HEK293T (cell line): Measurements from ENCODE around the gene HMCN2.

Experiments used
- CTCF ChIA-PET: fragments of 350-600 bp; formaldehyde crosslinking; extraction: SDS; loops from one replicate; lab custom pipeline; 2021; ENCODE audit warnings: antibody characterized with exemption, inconsistent platforms; lab: Yijun Ruan, JAX
- POLR2A ChIA-PET: fragments of 350-600 bp; formaldehyde crosslinking; extraction: SDS; loops from one replicate; lab custom pipeline; 2020; ENCODE audit warnings: antibody characterized with exemption, inconsistent platforms; lab: Yijun Ruan, JAX
- DNase-seq: peaks from one replicate; pipeline ENCODE4 v3.0.0; 2012; ENCODE audit warnings: mixed read lengths; ENCODE audit errors: extremely low spot score
- ARNT ChIP-seq: fragments of 450-650 bp; IDR thresholded peaks from 2 replicates; pipeline ENCODE4 v1.6.1; 2017; ENCODE audit warnings: mild to moderate bottlenecking
- BHLHE40 ChIP-seq: fragments of 450-650 bp; IDR thresholded peaks from 2 replicates; pipeline ENCODE4 v1.6.1; 2016; ENCODE audit warnings: mild to moderate bottlenecking, moderate library complexity, borderline replicate concordance
- CTBP1 ChIP-seq: fragments of 450-650 bp; IDR thresholded peaks from 2 replicates; pipeline ENCODE4 v1.6.1; 2016; ENCODE audit warnings: borderline replicate concordance
- ELF4 ChIP-seq: fragments of 450-650 bp; IDR thresholded peaks from 2 replicates; pipeline ENCODE4 v1.6.1; 2017; ENCODE audit warnings: antibody characterized with exemption
- FOXA1 ChIP-seq: fragments of 450-650 bp; IDR thresholded peaks from 2 replicates; pipeline ENCODE4 v1.6.1; 2016; ENCODE audit warnings: mild to moderate bottlenecking
- FOXK2 ChIP-seq: fragments of 450-650 bp; IDR thresholded peaks from 2 replicates; pipeline ENCODE4 v1.6.1; 2016; ENCODE audit warnings: mild to moderate bottlenecking
- FOXM1 ChIP-seq: fragments of 450-650 bp; IDR thresholded peaks from 2 replicates; pipeline ENCODE4 v1.6.1; 2017; ENCODE audit warnings: mild to moderate bottlenecking, borderline replicate concordance
- HDGF ChIP-seq: fragments of 450-650 bp; IDR thresholded peaks from 2 replicates; pipeline ENCODE4 v1.6.1; 2017; ENCODE audit warnings: antibody characterized with exemption, borderline replicate concordance
- L3MBTL2 ChIP-seq: fragments of 450-650 bp; conservative IDR thresholded peaks from 2 replicates; pipeline ENCODE4 v1.6.1; 2016; ENCODE audit warnings: mild to moderate bottlenecking
- LEF1 ChIP-seq: fragments of 450-650 bp; IDR thresholded peaks from 2 replicates; pipeline ENCODE4 v1.6.1; 2017; ENCODE audit warnings: mild to moderate bottlenecking, borderline replicate concordance
- NFRKB ChIP-seq: fragments of 450-650 bp; IDR thresholded peaks from 2 replicates; pipeline ENCODE4 v1.6.1; 2016; ENCODE audit warnings: mild to moderate bottlenecking, moderate library complexity
- PKNOX1 ChIP-seq: fragments of 450-650 bp; IDR thresholded peaks from 2 replicates; pipeline ENCODE4 v1.6.1; 2016
- SP1 ChIP-seq: fragments of 450-650 bp; IDR thresholded peaks from 2 replicates; pipeline ENCODE4 v1.6.1; 2017
- SUZ12 ChIP-seq: fragments of 450-650 bp; IDR thresholded peaks from 2 replicates; pipeline ENCODE4 v1.6.1; 2016; ENCODE audit warnings: mild to moderate bottlenecking
- TARDBP ChIP-seq: fragments of 450-650 bp; IDR thresholded peaks from 2 replicates; pipeline ENCODE4 v1.6.1; 2016
- ZNF384 ChIP-seq: fragments of 450-650 bp; IDR thresholded peaks from 2 replicates; pipeline ENCODE4 v1.6.1; 2016

The HMCN2 gene

GRCh38 chr9:130359819-130360218 is 94.3 kb downstream of the HMCN2 start:
- ChIA-PET CTCF (interaction anchor here (1.2 kb wide), 1 partner anchor 9 kb away, joined by 3 read pairs; no protein-coding TSS in a partner anchor), POLR2A (no interaction called here)
- no peak for TF ChIP-seq FOXK2
- no peak for DNase-seq

GRCh38 chr9:130360672-130361071 is 95.1 kb downstream of the HMCN2 start:
- POLR2A ChIA-PET, result no interaction called here
- TF ChIP-seq SP1 (no peak), HDGF (no peak), SUZ12 (no peak), FOXM1 (no peak), FOXK2 (no peak), ZNF384 (no peak), TARDBP (no peak)
- no peak for DNase-seq
- CTCF ChIA-PET, result no interaction called here

GRCh38 chr9:130361873-130362362 is 96.4 kb downstream of the HMCN2 start:
- TF ChIP-seq HDGF, result no peak
- POLR2A ChIA-PET, result no interaction called here
- no peak for DNase-seq
- CTCF ChIA-PET, result no interaction called here

GRCh38 chr9:130362691-130363090 is 97.1 kb downstream of the HMCN2 start:
- DNase-seq, result no peak
- TF ChIP-seq PKNOX1 (no peak), FOXM1 (no peak), SP1 (no peak), NFRKB (no peak), TARDBP (no peak), SUZ12 (no peak), ELF4 (no peak), LEF1 (no peak)
- ChIA-PET POLR2A (no interaction called here), CTCF (no interaction called here)

GRCh38 chr9:130363755-130364404 is 98.3 kb downstream of the HMCN2 start:
- no peak for DNase-seq
- TF ChIP-seq SP1 (no peak), PKNOX1 (no peak), LEF1 (no peak), CTBP1 (no peak), L3MBTL2 (no peak), ELF4 (no peak), TARDBP (no peak), FOXA1 (no peak), FOXM1 (no peak), HDGF (no peak), SUZ12 (no peak), FOXK2 (no peak), NFRKB (no peak), BHLHE40 (no peak), ZNF384 (no peak), ARNT (no peak)
- ChIA-PET POLR2A (no interaction called here), CTCF (interaction anchor here (0.6 kb wide), 1 partner anchor 278 kb away, joined by 3 read pairs; no protein-coding TSS in a partner anchor)

GRCh38 chr9:130364619-130365322 is 99.2 kb downstream of the HMCN2 start:
- no peak for DNase-seq
- POLR2A ChIA-PET, result no interaction called here
- TF ChIP-seq CTBP1, result no peak
- no peak for TF ChIP-seq SP1
- no peak for TF ChIP-seq FOXA1
- TF ChIP-seq BHLHE40, result no peak
- no peak for TF ChIP-seq ARNT
- TF ChIP-seq LEF1, result no peak
- no peak for TF ChIP-seq PKNOX1
- TF ChIP-seq L3MBTL2, result no peak
- no peak for TF ChIP-seq ZNF384
- TF ChIP-seq ELF4, result no peak
- TF ChIP-seq FOXK2, result no peak
- no peak for TF ChIP-seq NFRKB
- TF ChIP-seq SUZ12, result no peak
- no peak for TF ChIP-seq HDGF
- no peak for TF ChIP-seq FOXM1
- TF ChIP-seq TARDBP, result no peak
- CTCF ChIA-PET, result interaction anchor here (0.6 kb wide), 1 partner anchor 277 kb away, joined by 3 read pairs; no protein-coding TSS in a partner anchor
